AG09319 (cell line): ENCODE results near the gene ZBTB21.

ENCODE experiments used
- DNase-seq: peaks from one replicate; pipeline ENCODE4 v3.0.0-alpha.2; 2010; ENCODE audit warnings: low read depth; ENCODE audit errors: extremely low read depth
- TF ChIP-seq, protein P1 (sequence below): IDR thresholded peaks from 2 replicates; pipeline ENCODE4 v1.5.1; 2011; ENCODE audit warnings: low read depth, mild to moderate bottlenecking, inconsistent platforms, low read length, moderate library complexity

The ZBTB21 gene

DNA sequence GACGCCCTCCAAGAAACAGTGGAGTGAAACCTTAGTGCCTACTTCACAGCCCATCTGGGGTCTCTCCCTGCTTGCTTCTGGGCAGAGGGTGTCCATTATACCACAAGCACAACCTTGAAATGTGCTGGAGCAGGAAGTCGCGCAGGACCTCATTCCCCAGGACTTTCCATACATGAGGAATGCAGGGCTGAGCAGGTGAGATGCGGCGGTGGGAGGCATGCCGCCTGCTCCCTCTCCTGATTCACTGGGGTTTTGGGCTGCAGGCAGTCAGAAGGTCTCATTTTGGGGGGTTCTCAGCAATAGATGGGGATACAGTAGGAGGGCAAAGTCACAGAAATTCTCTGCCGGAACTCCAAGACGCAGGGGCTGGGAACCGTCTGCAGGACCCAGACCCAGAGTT lies 45.3 kb upstream of the ZBTB21 start:
- DNase-seq, result no peak
- TF ChIP-seq, protein P1, sequence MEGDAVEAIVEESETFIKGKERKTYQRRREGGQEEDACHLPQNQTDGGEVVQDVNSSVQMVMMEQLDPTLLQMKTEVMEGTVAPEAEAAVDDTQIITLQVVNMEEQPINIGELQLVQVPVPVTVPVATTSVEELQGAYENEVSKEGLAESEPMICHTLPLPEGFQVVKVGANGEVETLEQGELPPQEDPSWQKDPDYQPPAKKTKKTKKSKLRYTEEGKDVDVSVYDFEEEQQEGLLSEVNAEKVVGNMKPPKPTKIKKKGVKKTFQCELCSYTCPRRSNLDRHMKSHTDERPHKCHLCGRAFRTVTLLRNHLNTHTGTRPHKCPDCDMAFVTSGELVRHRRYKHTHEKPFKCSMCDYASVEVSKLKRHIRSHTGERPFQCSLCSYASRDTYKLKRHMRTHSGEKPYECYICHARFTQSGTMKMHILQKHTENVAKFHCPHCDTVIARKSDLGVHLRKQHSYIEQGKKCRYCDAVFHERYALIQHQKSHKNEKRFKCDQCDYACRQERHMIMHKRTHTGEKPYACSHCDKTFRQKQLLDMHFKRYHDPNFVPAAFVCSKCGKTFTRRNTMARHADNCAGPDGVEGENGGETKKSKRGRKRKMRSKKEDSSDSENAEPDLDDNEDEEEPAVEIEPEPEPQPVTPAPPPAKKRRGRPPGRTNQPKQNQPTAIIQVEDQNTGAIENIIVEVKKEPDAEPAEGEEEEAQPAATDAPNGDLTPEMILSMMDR, result no peak

DNA sequence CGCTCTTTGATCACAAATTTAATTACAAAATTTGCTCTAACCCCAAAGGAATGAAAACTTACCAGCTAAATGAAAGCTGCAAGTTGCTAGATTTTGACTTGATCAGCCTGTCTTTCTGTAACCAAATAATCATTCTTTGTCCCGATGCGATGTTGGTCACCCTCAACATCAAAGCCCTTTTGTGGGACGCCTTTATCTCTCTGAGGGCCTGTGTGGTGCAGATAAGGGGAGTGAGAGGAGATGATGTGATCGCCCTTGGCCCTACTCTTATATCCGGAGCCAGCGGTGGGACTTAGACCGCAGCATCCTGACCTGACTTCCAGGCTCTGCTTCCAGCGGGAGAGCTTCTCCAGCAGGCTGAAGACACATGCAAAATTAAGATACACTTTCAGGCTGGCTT lies 41.6 kb upstream of the ZBTB21 start:
- TF ChIP-seq, protein P1, result no peak
- no peak for DNase-seq

DNA sequence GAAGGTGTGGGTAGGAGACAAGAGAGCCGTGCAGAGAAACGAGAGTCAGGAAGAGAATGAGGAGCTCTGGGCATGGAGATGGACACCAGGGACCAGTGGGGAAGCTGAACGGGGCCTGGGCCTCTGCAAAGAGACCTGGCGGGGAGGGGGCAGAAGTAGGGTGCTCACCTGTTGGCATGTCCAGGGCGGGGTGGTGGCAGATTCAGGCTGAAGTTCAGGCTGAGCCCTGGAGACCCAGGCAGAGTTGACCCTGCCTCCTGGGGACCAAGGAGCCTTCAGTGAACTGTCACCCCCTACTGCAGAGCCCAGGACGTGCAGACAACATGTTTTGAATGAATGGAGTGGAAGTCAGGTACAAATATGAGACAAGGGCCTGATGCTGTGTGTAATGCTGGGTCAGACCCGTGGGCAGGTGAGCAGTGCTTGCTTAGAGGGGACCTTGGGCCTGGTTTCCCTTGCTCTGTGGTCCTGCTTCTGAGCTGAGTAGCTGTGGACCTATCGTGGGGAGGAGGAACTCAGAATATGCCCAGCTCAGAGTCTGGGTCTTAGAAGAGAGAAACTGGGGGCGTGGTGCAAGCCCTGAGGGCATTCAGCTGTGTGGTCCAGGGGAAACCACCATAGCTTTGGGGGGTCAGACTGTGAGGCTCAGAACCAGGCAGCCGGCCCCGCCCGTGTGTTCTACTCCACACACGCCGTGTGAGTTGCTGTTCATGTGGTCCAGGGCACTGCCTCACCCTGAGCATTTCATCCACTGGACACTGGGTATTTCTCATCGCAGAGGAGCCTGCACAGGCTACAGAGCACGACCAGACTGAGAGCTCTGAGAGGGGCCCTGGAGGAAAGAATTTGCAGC lies 39.6 kb upstream of the ZBTB21 start:
- DNase-seq, result no peak
- TF ChIP-seq, protein P1, result no peak

DNA sequence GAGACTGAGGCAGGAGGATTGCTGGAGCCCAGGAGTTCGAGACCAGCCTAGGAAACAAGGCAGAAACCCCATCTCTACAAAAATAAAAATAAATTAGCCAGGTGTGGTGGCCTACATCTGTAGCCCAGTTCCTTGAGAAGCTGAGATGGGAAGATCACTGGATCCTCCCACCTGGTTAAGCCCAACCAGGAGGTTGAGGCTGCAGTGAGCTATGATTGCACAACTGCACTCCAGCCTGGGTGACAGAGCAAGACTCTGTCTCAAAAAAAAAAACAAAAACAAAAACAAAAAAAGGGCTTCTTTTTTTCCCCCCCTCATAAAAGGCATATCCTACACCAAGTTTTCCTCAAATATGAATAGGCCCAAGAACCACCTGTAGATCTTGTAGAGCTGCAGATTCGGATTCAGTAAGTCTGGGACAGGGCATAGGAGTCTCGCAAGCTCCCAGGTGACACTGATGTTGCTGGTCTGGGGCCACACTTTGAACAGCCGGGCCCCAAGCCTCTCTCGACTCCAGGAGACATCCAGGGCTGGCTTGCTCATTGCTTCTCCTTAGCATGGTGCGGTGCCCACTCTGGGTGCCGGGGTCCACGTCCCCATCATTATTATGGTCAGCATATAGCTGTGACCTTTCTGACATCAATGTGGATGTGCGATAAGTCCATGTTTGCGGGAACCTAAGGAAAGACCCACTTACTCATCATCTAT lies 38.9 kb upstream of the ZBTB21 start:
- TF ChIP-seq, protein P1, result no peak
- no peak for DNase-seq

DNA sequence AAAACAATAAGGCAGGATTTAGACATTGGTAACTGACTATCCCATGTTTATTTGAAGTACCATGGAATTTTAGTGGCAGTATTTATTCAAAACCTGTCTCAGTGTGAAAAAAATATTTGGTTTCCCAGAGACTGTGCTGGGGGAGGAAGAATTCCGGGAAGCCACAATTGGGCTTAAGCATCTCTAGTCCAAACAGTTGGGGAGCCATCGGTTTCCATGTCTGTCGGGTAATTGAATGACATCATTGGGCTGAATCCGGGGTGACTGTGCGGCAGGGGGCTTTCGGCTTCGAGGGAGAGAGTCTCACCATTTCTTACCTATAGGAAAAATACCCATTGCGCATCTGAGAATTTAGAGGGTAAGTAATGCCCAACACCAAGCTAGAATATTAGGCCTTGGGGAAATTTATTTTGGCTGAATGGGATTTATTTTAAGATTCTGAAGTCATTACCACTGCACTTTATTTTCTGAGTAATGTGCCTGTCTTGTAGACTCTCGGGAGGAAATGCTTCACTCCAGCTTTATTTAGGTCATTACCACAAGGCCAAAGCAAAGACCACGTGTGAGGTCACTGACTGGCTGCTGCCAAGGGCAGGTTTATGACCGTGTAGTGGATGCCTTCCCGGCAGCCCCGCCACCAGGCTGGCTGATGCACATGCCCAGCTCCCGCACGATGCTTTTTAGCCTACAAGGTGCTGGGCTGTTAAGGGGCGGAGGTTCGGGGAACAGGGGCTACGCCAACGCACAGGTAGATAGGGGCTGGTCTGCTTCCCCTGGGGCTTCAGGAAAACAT lies 37.9 kb upstream of the ZBTB21 start:
- TF ChIP-seq, protein P1, result peak; percentile 8
- peak; percentile 56 for DNase-seq

DNA sequence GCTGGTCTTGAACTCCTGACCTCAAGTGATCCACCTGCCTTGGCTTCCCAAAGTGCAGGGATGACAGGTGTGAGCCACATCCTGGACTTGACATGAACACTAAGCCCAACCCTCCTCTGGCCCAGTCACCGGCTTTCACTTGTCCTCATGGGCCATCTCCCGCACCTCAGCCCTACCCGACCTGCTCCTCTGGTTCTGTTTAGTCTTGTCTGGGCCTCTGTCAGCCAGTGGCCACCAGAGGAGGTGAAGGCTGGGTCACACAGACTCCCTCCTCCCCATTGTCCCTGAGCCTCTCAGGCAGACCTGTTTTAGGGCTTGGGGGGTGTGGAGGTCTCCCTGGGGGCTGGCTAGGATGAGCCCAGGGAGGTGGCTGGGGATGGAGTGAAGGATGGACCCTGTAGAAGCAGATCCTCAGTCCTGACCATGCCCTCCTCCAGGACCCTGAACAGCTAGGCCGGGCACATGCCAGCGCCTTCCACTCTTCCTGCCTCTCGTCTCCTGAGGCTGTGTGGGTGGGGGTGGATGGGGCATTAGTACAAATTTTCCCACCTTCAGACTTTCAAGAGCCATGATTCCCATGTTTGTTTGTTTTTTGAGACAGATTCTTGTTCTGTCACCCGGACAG lies 34.8 kb upstream of the ZBTB21 start:
- TF ChIP-seq, protein P1, result no peak
- DNase-seq, result no peak
